GM12875 (cell line): ENCODE data around the gene LRP3.
"Not testable (repeated sequence)": the region's sequence is repeated elsewhere in the genome, so short reads cannot be mapped to it uniquely, and the experiment has no call there.

Source experiments
- H3K4me3 ChIP-seq: one replicate; pipeline ENCODE4 v1.5.1; 2011; ENCODE audit warnings: low read depth, low read length, control low read depth
- CTCF ChIP-seq: IDR thresholded peaks from 2 replicates; pipeline ENCODE4 v1.5.1; 2011; ENCODE audit warnings: low read depth, mild to moderate bottlenecking, control low read depth, inconsistent platforms, low read length, moderate library complexity, borderline replicate concordance; ENCODE audit not compliant: insufficient read depth

Gene LRP3

GRCh38 chr19:33156334-33156733, 37.8 kb upstream of the LRP3 start:
- no peak overlapping the region for H3K4me3 ChIP-seq
- TF ChIP-seq CTCF: no peak

- no peak overlapping the region for H3K4me3 ChIP-seq
- TF ChIP-seq CTCF: no peak
Measured at GRCh38 chr19:33157906-33158305, 36.2 kb upstream of the LRP3 start.

- no peak for TF ChIP-seq CTCF
Measured at GRCh38 chr19:33158365-33158764, 35.8 kb upstream of the LRP3 start.

GRCh38 chr19:33159149-33159548, 35.0 kb upstream of the LRP3 start:
- TF ChIP-seq CTCF: no peak
- no peak overlapping the region for H3K4me3 ChIP-seq

More at GRCh38 chr19:33158365-33158764, 35.8 kb upstream of the LRP3 start:
- no peak overlapping the region for H3K4me3 ChIP-seq

- TF ChIP-seq CTCF: no peak
- no peak overlapping the region for H3K4me3 ChIP-seq
Measured at GRCh38 chr19:33159893-33160292, 34.2 kb upstream of the LRP3 start.

GRCh38 chr19:33161201-33161600, 32.9 kb upstream of the LRP3 start:
- TF ChIP-seq CTCF: no peak
- H3K4me3 ChIP-seq: no peak overlapping the region

GRCh38 chr19:33163481-33163880, 30.6 kb upstream of the LRP3 start:
- TF ChIP-seq CTCF: no peak
- no peak overlapping the region for H3K4me3 ChIP-seq

GRCh38 chr19:33166037-33166436, 28.1 kb upstream of the LRP3 start:
- not testable (repeated sequence) for H3K4me3 ChIP-seq
